NCI-H2227 treated with DMSO at 0.1 percent for 48 hours (cell line): Measurements from ENCODE around the gene NDRG2.

ENCODE experiments used
- DNase-seq: peaks from one replicate; lab custom pipeline; 2025; lab: John Stamatoyannopoulos, UW

NDRG2 gene

GRCh38 chr14:21024585-21025370 lies at the start of gene NDRG2:
Gene NDRG2, minus strand, starts transcription at chr14:21025061. Its CDS starts 1,746 bp downstream, at chr14:21023315.
- peak; percentile 53 for DNase-seq

GRCh38 chr14:21073921-21074320 lies 49.1 kb upstream of the NDRG2 start:
- DNase-seq: no peak

GRCh38 chr14:21072781-21073339 lies 48.0 kb upstream of the NDRG2 start:
- no peak for DNase-seq

GRCh38 chr14:21072031-21072473 lies 47.2 kb upstream of the NDRG2 start:
- DNase-seq: no peak

GRCh38 chr14:21071225-21072030 lies 46.6 kb upstream of the NDRG2 start:
- peak; percentile 80 for DNase-seq

GRCh38 chr14:21070610-21071224 lies 45.9 kb upstream of the NDRG2 start:
- DNase-seq: peak; percentile 38

- peak; percentile 52 for DNase-seq
Measured at GRCh38 chr14:21070083-21070609, 45.3 kb upstream of the NDRG2 start, which contains the start of gene ARHGEF40. Gene ARHGEF40, plus strand, starts transcription at chr14:21070304. Its CDS starts 93 bp downstream, at chr14:21070397.

- DNase-seq: peak; percentile 52
Measured at GRCh38 chr14:21069388-21070082, 44.7 kb upstream of the NDRG2 start.

GRCh38 chr14:21068521-21069387 lies 43.9 kb upstream of the NDRG2 start:
- peak; percentile 58 for DNase-seq

GRCh38 chr14:21066882-21067502 lies 42.1 kb upstream of the NDRG2 start:
- no peak for DNase-seq

- DNase-seq: no peak
Measured at GRCh38 chr14:21063479-21063878, 38.6 kb upstream of the NDRG2 start.

- no peak for DNase-seq
Measured at GRCh38 chr14:21061347-21061668, 36.4 kb upstream of the NDRG2 start.

- DNase-seq: no peak
Measured at GRCh38 chr14:21060614-21061346, 35.9 kb upstream of the NDRG2 start.

GRCh38 chr14:21059842-21060613 lies 35.2 kb upstream of the NDRG2 start:
- no peak for DNase-seq

GRCh38 chr14:21058903-21059302 lies 34.0 kb upstream of the NDRG2 start:
- no peak for DNase-seq

- no peak for DNase-seq
Measured at GRCh38 chr14:21057803-21058675, 33.2 kb upstream of the NDRG2 start, which contains the start of gene RNASE8. Gene RNASE8, plus strand, starts transcription at chr14:21057822. Its CDS starts 71 bp downstream, at chr14:21057893.

- DNase-seq: no peak
Measured at GRCh38 chr14:21056520-21057163, 31.8 kb upstream of the NDRG2 start.
